RPMI7951 (cell line): Measurements from ENCODE around the gene COPB2. TPM values are rescaled to one million over a fixed set of nuclear protein-coding genes. Genes with fewer than 3 reads are reported as not detected.

Experiments used
- DNase-seq: peaks from one replicate; pipeline ENCODE4 v3.0.0-alpha.2; 2012; ENCODE audit warnings: low read depth
- total RNA-seq: library from RNA; depleted of rRNA; stranded (reverse); fragments of >200 nt; shearing (Covaris generic); gene quantifications from 2 replicates; pipeline ENCODE4 v1.2.3, GENCODE V29; 2014; rRNA removed

The COPB2 gene
- total RNA-seq, 1 experiment from 2014 or later: 192 TPM

DNA sequence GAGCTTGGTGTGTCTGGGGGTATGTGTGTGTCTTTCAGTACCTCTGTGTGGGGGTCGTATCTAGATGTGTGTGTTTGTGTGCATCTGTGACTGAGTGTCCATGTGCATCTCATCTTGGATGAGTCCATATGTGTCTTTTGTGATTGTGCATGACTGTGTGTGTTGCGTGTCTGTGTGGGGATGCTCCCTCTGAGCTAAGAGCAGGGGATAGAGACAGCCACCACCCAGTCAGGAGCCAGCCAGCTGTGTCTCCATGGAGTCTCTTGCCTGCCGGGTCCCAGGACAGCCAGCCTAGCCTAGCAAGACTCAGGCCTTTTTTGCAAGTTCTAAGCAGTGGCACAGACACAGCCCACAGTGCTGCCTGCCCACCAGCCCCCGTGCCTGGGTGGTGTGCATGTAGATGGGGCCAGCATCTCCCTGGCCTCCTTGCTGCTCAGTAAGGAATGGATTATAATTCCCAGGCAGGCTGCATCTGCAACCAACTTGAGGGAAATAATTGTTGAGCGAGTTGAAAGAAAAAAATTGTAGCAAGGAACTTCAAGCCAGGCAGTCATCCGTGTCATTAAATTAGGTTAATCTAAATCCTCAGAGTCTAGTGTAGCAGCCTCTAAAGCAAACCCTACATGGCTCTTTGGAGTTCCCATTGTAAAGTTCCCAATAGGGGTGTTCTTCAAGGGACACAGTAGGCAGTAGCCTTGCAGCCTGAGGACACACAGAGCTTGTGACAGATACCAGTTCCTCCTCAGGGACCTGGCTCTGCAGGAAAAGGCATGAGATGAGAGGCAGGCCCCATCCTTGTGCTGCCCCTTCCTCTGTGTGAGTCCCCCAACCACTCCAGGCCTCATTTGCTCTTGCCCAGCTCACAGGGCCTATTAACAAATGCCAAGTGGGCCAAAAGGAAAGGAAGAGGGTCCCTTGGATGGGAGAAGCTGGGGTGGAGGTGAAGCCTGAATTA is 81.6 kb downstream of the COPB2 start:
- DNase-seq: no peak

Other genes starting within 250 kb of the COPB2 start
- gene MRPS22, start 45.6 kb downstream of the COPB2 start, total RNA-seq: 188 and 190 TPM in 2 replicates
- gene RBP2, start 86.9 kb upstream of the COPB2 start, total RNA-seq: not detected in 2 replicates
- gene RBP1, start 150.1 kb upstream of the COPB2 start, total RNA-seq: 7.2 and 9.3 TPM in 2 replicates